HEK293T (cell line): Measurements from ENCODE around the gene MBNL2.
A peak's percentile ranks its signal among the peaks of the same experiment; 100 is the strongest.

Source experiments
- CTCF ChIA-PET: fragments of 350-600 bp; formaldehyde crosslinking; extraction: SDS; loops from one replicate; lab custom pipeline; 2021; ENCODE audit warnings: antibody characterized with exemption, inconsistent platforms; lab: Yijun Ruan, JAX
- POLR2A ChIA-PET: fragments of 350-600 bp; formaldehyde crosslinking; extraction: SDS; loops from one replicate; lab custom pipeline; 2020; ENCODE audit warnings: antibody characterized with exemption, inconsistent platforms; lab: Yijun Ruan, JAX
- DNase-seq: peaks from one replicate; pipeline ENCODE4 v3.0.0; 2012; ENCODE audit warnings: mixed read lengths; ENCODE audit errors: extremely low spot score
- ARNT ChIP-seq: fragments of 450-650 bp; IDR thresholded peaks from 2 replicates; pipeline ENCODE4 v1.6.1; 2017; ENCODE audit warnings: mild to moderate bottlenecking
- BHLHE40 ChIP-seq: fragments of 450-650 bp; IDR thresholded peaks from 2 replicates; pipeline ENCODE4 v1.6.1; 2016; ENCODE audit warnings: mild to moderate bottlenecking, moderate library complexity, borderline replicate concordance
- CTBP1 ChIP-seq: fragments of 450-650 bp; IDR thresholded peaks from 2 replicates; pipeline ENCODE4 v1.6.1; 2016; ENCODE audit warnings: borderline replicate concordance
- ELF4 ChIP-seq: fragments of 450-650 bp; IDR thresholded peaks from 2 replicates; pipeline ENCODE4 v1.6.1; 2017; ENCODE audit warnings: antibody characterized with exemption
- FOXA1 ChIP-seq: fragments of 450-650 bp; IDR thresholded peaks from 2 replicates; pipeline ENCODE4 v1.6.1; 2016; ENCODE audit warnings: mild to moderate bottlenecking
- FOXK2 ChIP-seq: fragments of 450-650 bp; IDR thresholded peaks from 2 replicates; pipeline ENCODE4 v1.6.1; 2016; ENCODE audit warnings: mild to moderate bottlenecking
- FOXM1 ChIP-seq: fragments of 450-650 bp; IDR thresholded peaks from 2 replicates; pipeline ENCODE4 v1.6.1; 2017; ENCODE audit warnings: mild to moderate bottlenecking, borderline replicate concordance
- HDGF ChIP-seq: fragments of 450-650 bp; IDR thresholded peaks from 2 replicates; pipeline ENCODE4 v1.6.1; 2017; ENCODE audit warnings: antibody characterized with exemption, borderline replicate concordance
- L3MBTL2 ChIP-seq: fragments of 450-650 bp; conservative IDR thresholded peaks from 2 replicates; pipeline ENCODE4 v1.6.1; 2016; ENCODE audit warnings: mild to moderate bottlenecking
- LEF1 ChIP-seq: fragments of 450-650 bp; IDR thresholded peaks from 2 replicates; pipeline ENCODE4 v1.6.1; 2017; ENCODE audit warnings: mild to moderate bottlenecking, borderline replicate concordance
- NFRKB ChIP-seq: fragments of 450-650 bp; IDR thresholded peaks from 2 replicates; pipeline ENCODE4 v1.6.1; 2016; ENCODE audit warnings: mild to moderate bottlenecking, moderate library complexity
- PKNOX1 ChIP-seq: fragments of 450-650 bp; IDR thresholded peaks from 2 replicates; pipeline ENCODE4 v1.6.1; 2016
- SP1 ChIP-seq: fragments of 450-650 bp; IDR thresholded peaks from 2 replicates; pipeline ENCODE4 v1.6.1; 2017
- SUZ12 ChIP-seq: fragments of 450-650 bp; IDR thresholded peaks from 2 replicates; pipeline ENCODE4 v1.6.1; 2016; ENCODE audit warnings: mild to moderate bottlenecking
- TARDBP ChIP-seq: fragments of 450-650 bp; IDR thresholded peaks from 2 replicates; pipeline ENCODE4 v1.6.1; 2016
- ZNF384 ChIP-seq: fragments of 450-650 bp; IDR thresholded peaks from 2 replicates; pipeline ENCODE4 v1.6.1; 2016

MBNL2 gene

DNA sequence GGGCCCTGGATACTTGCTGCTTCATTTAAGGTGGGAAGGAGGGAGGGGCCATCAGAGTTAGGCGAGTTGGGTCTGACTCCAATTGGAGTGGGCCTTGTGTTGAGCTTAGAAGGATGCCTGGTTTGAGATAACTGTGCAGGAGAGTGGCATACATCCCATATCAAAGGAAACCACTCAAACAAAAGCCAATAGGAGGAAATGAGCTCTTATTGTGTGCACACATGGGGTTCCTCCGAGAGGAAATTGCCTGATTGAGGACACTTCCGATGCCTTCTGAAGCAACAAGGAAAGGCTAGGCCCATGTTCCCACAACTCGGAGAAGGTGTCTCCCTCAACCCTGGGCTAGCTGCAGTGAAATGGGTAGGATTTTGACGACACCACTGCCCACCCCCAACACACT lies 19.6 kb downstream of the MBNL2 start:
- ChIA-PET POLR2A (interaction anchor here (1.4 kb wide), 1 partner anchor 20 kb away, joined by 3 read pairs; the partner anchor contains the start of gene MBNL2), CTCF (no interaction called here)
- DNase-seq, result no peak

GRCh38 chr13:97242755-97243497 lies 20.8 kb downstream of the MBNL2 start:
- peak; percentile 23 for DNase-seq
- ChIA-PET POLR2A (interaction anchor here (1.4 kb wide), 1 partner anchor 21 kb away, joined by 3 read pairs; the partner anchor contains the start of gene MBNL2), CTCF (no interaction called here)
- peak; percentile 73 for TF ChIP-seq PKNOX1
- TF ChIP-seq SP1, result no peak

More for the DNA sequence above, 19.6 kb downstream of the MBNL2 start:
- TF ChIP-seq FOXK2, result no peak
- TF ChIP-seq PKNOX1, result no peak
- no peak for TF ChIP-seq HDGF
- no peak for TF ChIP-seq L3MBTL2

GRCh38 chr13:97243915-97244781 lies 22.0 kb downstream of the MBNL2 start:
- ChIA-PET CTCF (no interaction called here), POLR2A (no interaction called here)
- no peak for TF ChIP-seq ZNF384
- TF ChIP-seq ELF4, result no peak
- TF ChIP-seq SUZ12, result no peak
- no peak for TF ChIP-seq FOXM1
- TF ChIP-seq PKNOX1, result no peak
- TF ChIP-seq FOXK2, result no peak
- TF ChIP-seq ARNT, result no peak
- no peak for TF ChIP-seq FOXA1
- TF ChIP-seq L3MBTL2, result no peak
- TF ChIP-seq CTBP1, result no peak
- TF ChIP-seq NFRKB, result no peak
- TF ChIP-seq HDGF, result no peak
- no peak for TF ChIP-seq TARDBP
- no peak for TF ChIP-seq LEF1
- no peak for TF ChIP-seq SP1
- TF ChIP-seq BHLHE40, result no peak
- no peak for DNase-seq

DNA sequence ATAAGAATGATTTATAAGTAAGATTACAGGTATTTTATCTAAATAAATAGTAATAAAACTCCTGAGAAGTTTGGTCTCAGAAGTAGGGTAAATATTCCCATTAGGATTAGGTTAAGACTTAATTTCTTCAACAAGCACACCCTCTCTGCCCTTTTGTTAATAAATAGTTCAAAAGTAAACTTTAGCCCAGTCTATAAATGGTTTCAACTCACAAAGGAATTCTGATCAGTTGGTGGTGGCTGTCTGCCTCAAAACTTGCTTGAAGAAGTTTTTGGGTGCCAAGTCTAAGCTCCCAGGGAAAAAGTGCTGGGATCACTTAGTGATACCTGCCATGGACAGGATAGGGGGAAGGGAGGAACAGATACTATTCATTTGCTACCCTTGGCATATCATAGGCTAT lies 22.9 kb downstream of the MBNL2 start:
- no peak for DNase-seq
- no peak for TF ChIP-seq HDGF
- TF ChIP-seq FOXA1, result no peak
- no peak for TF ChIP-seq ELF4
- no peak for TF ChIP-seq BHLHE40
- TF ChIP-seq NFRKB, result no peak
- no peak for TF ChIP-seq FOXK2
- no peak for TF ChIP-seq TARDBP
- ChIA-PET CTCF (no interaction called here), POLR2A (no interaction called here)

GRCh38 chr13:97246596-97247158 lies 24.5 kb downstream of the MBNL2 start:
- CTCF ChIA-PET, result no interaction called here
- no peak for DNase-seq
- no peak for TF ChIP-seq SP1
- no peak for TF ChIP-seq ARNT
- TF ChIP-seq L3MBTL2, result no peak
- no peak for TF ChIP-seq SUZ12
- no peak for TF ChIP-seq NFRKB
- no peak for TF ChIP-seq TARDBP
- no peak for TF ChIP-seq CTBP1
- no peak for TF ChIP-seq FOXK2
- TF ChIP-seq PKNOX1, result no peak
- no peak for TF ChIP-seq ZNF384
- no peak for TF ChIP-seq LEF1
- TF ChIP-seq FOXA1, result no peak
- no peak for TF ChIP-seq BHLHE40
- TF ChIP-seq FOXM1, result no peak
- no peak for TF ChIP-seq HDGF
- TF ChIP-seq ELF4, result no peak
- POLR2A ChIA-PET, result no interaction called here
